Renal cortex interstitium (tissue), 11 donors: ENCODE results near the gene SLC6A1. TPM values are rescaled to one million over a fixed set of nuclear protein-coding genes. Genes with fewer than 3 reads are reported as not detected.
"Not testable (repeated sequence)": the region's sequence is repeated elsewhere in the genome, so short reads cannot be mapped to it uniquely, and the experiment has no call there.

Experiments used
- DNase-seq, 11 donors: peaks; one replicate each; pipeline ENCODE4 v3.0.0-alpha.2; 2013; ENCODE audit warnings: low read depth in 9 of 11, low spot score in 4 of 11; ENCODE audit errors: extremely low read depth in 1 of 11
- polyA plus RNA-seq, 3 donors: library from polyadenylated mRNA; unstranded; fragments of 120-200 nt; gene quantifications; one replicate each; pipeline ENCODE4 v1.2.1, GENCODE V29; 2013; ENCODE audit not compliant: insufficient read length in 3 of 3

The SLC6A1 gene
- polyA plus RNA-seq, 3 donors: 0.65 to 1.9 (median 0.82) TPM

- DNase-seq: no peak
Observed at GRCh38 chr3:11045536-11045935, 53.0 kb downstream of the SLC6A1 start.

DNA sequence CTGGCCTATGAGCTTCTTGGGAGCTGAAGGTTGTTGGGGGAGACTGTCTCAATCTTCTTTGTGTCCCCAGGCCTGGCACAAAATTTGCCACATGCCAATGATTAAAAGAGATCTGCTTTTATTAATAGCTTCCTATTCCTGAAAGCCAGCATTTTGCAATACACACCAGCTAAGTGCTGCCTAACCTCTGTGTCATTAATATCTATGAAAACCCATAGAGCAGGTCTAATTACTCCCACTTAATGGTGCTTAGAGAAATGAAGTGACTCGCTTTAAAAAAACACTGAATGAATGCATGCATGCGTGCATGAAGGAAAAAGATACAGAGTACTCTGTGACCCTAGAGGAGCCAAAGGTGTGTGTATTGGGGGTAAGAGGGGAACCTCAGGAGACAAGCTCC lies 55.0 kb downstream of the SLC6A1 start:
- DNase-seq: no peak

DNA sequence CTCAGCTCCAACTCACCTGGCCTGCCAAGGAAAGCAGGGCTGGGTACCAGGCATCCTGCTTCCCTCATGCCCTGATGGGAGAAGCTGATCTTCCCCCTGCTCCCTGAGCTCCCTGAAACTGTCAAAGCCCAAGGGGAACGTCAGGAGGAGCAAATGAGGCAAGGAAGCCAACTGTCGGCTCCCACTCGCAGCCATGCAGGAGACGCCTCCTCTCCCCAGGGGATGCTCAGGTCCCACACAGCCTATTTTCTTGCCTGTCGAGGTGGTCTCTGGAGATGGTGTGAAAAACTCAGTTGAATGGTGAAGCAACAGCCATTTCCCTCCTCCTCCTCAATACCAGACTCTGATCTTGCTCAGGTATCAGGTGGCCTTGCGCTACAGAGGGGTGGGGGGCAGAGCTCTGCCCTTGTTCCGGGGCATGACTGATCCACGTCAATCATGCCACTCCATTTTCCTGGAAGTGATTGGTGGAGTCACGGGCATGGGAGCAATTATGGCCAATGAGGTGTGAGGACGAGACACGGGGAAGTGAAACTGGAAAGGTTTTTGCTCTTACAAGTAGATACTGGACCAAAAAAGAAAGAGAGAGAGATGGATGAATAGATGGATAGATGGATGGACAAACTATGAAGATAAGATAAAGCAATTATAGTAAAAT lies 58.2 kb downstream of the SLC6A1 start:
- no peak for DNase-seq

DNA sequence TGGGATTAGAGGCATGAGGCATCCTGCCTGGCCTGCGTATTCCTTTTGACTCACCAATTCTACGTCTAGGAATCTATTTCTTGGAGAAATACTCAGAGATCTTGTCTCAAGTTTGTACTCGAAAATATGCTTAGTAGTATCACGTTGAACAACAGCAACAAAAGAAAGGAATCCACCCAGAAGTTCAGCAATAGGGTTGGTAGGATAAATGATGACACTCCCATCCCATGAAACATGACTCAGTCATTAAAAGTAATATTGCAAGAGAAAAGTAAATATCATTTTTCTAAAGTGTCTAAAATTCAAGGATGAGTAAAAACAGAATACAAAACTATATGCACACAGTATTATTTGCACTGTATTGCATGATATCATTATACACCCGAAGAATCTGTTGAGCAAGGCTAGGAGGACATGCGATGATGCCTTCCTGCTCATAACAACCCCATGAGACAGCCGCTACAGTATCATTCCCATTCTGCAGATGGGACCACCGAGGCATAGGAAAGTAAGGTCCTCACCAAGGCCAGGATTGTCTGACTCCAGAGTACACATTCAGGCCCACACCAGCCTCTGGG lies 61.5 kb downstream of the SLC6A1 start:
- DNase-seq: no peak

- no peak for DNase-seq
Observed at GRCh38 chr3:11054739-11055438, 62.3 kb downstream of the SLC6A1 start.

DNA sequence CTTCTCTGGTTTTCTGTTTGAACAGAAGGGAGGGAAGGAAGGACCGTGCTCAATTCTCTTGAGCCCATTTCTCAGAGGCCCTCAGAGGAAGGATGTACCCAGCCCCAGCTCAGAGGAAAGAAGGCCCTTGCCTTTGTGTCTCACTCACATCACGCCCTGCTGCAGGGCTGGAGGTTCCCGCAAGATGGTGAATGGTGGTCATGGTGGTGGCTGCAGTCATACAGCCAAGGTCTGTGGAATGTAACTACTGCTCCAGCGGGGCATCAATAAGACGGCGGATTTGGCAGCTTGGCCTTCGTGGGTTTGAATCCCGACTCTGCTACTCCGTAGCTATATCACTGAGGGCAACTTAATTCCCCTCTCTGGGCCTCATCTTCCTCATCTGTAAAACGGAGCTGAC lies 62.9 kb downstream of the SLC6A1 start:
- DNase-seq: no peak

GRCh38 chr3:11056531-11057050 lies 64.0 kb downstream of the SLC6A1 start:
- DNase-seq: no peak

- no peak for DNase-seq
Observed at GRCh38 chr3:11057655-11058054, 65.1 kb downstream of the SLC6A1 start.

GRCh38 chr3:11059090-11059798 lies 66.7 kb downstream of the SLC6A1 start:
- peak; percentile 16 to 52 (median 29) for DNase-seq

GRCh38 chr3:11059799-11060115 lies 67.2 kb downstream of the SLC6A1 start:
- no peak for DNase-seq

GRCh38 chr3:11060500-11061251 lies 68.1 kb downstream of the SLC6A1 start:
- peak; percentile 2 to 35 (median 13) for DNase-seq

DNA sequence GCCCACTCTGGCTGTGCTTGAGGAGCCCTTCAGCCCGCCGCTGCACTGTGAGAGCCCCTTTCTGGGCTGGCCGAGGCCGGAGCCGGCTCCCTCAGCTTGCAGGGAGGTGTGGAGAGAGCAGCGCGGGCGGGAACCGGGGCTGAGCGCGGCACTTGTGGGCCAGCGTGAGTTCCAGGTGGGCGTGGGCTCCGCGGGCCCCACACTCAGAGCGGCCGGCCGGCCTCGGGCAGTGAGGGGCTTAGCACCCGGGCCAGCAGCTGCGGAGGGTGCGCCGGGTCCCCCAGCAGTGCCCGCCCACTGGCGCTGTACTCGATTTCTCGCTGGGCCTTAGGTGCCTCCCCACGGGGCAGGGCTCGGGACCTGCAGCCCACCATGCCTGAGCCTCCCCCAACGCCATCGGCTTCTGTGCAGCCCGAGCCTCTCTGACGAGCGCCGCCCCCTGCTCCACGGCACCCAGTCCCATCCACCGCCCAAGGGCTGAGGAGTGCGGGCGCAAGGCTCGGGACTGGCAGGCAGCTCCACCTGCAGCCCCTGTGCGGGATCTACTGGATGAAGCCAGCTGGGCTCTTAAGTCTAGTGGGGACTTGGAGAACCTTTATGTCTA lies 68.8 kb downstream of the SLC6A1 start:
- not testable (repeated sequence) for DNase-seq

GRCh38 chr3:11062704-11063103 lies 70.2 kb downstream of the SLC6A1 start:
- DNase-seq: no peak

- DNase-seq: no peak
Observed at GRCh38 chr3:11071096-11071755, 78.7 kb downstream of the SLC6A1 start.

- DNase-seq: no peak
Observed at GRCh38 chr3:11072631-11073030, 80.1 kb downstream of the SLC6A1 start.

DNA sequence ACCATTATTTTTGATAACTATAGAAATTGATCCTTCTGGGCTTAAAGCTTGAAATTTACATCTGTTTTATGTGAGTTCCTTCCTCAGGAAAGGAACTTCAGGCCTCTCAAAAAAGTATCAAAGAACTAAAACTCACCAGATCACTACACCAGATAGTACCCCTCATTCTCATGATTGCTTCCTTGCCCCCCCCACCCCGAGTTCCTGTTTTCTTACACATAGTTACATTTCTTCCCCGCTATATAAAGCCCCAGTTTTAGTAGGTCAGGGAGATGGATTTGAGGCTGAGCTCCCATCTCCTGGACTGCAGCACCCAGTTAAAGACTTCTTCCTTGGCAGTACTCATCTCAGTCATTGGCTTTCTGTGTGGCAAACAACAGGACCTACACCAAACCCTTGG lies 81.5 kb downstream of the SLC6A1 start:
- DNase-seq: no peak

DNA sequence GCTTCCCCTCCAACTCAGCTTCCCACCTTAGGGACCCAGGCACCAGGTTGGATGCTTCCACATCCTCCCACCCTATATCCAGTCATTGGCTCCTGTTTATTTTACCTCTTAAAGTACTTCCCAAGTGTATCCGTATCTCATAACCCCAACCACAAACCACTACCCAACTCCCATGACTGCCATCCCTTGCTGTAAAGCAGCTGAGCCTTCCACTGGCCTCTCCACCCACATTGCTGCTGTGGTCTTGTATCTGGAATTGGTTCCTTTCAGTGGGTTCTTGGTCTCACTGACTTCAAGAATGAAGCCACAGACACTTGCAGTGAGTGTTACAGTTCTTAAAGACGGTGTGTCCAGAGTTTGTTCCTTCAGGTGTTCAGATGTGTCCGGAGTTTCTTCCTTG lies 81.9 kb downstream of the SLC6A1 start:
- no peak for DNase-seq

GRCh38 chr3:11075122-11075521 lies 82.6 kb downstream of the SLC6A1 start:
- not testable (repeated sequence) for DNase-seq
